ENCODE data around the gene CAPN11. TPM values are rescaled to one million over a fixed set of nuclear protein-coding genes. Genes with fewer than 3 reads are reported as not detected.

CAPN11 gene
- total and polyA plus RNA-seq, 12 donors = 0.09 to 0.72 (median 0.32) TPM; not detected in 4

GRCh38 chr6:44177691-44178423 lies 19.2 kb downstream of the CAPN11 start:
- no peak for TF ChIP-seq CTCF (IDR thresholded peaks at IDR 0.05)
- Histone ChIP-seq H3K27me3 (no peaks in the 10 kb centered on the region), H3K9me3 (no peaks in the 10 kb centered on the region), H3K4me3 (no peak overlapping the region), H3K27ac (peak overlapping the region in 9 of 10 donors; percentile 14 to 76 (median 47)), H3K36me3 (no peaks in the 10 kb centered on the region), H3K4me1 (peaks cover 2 to 38% (median 23%) of the 10 kb centered on the region in 9 donors)
- intact Hi-C loops (cut with DNase I) = loop anchor here in 2 of 10 donors (10.0 kb wide), 1 partner anchor 157 kb away; no protein-coding TSS in a partner anchor
- 67 to 69% methylated on average over 13 of the region's 13 CpGs for WGBS, 2 donors
- ATAC-seq (peak; percentile 71 to 90 (median 84)), DNase-seq (peak; percentile 72 to 78)

GRCh38 chr6:44178424-44179071 lies 19.9 kb downstream of the CAPN11 start:
- intact Hi-C loops (cut with DNase I) = loop anchor here in 2 of 10 donors (10.0 kb wide), 1 partner anchor 156 kb away; no protein-coding TSS in a partner anchor

GRCh38 chr6:44179072-44179536 lies 20.5 kb downstream of the CAPN11 start:
- 54 to 69% methylated on average over 4 of the region's 4 CpGs for WGBS, 2 donors
- intact Hi-C loops (cut with DNase I) = loop anchor here in 2 of 10 donors (10.0 kb wide), 1 partner anchor 156 kb away; no protein-coding TSS in a partner anchor
- Histone ChIP-seq H3K4me1 (peaks cover 0 to 36% (median 21%) of the 10 kb centered on the region in 9 donors), H3K27ac (peak overlapping the region in 3 of 10 donors; percentile 69 to 76 (median 72)), H3K4me3 (no peak overlapping the region), H3K36me3 (no peaks in the 10 kb centered on the region), H3K27me3 (no peaks in the 10 kb centered on the region), H3K9me3 (no peaks in the 10 kb centered on the region)
- no peak for TF ChIP-seq CTCF (IDR thresholded peaks at IDR 0.05)
- ATAC-seq (no peak), DNase-seq (no peak)

More at GRCh38 chr6:44178424-44179071, 19.9 kb downstream of the CAPN11 start:
- H3K9me3 ChIP-seq = no peaks in the 10 kb centered on the region
- TF ChIP-seq CTCF (IDR thresholded peaks at IDR 0.05) = no peak
- no peaks in the 10 kb centered on the region for H3K27me3 ChIP-seq
- ATAC-seq = peak in 3 of 8 donors; percentile 5 to 21 (median 10)
- DNase-seq = no peak
- WGBS, 2 donors = 86 to 88% methylated on average over 9 of the region's 9 CpGs
- peaks cover 0 to 36% (median 21%) of the 10 kb centered on the region in 9 donors for H3K4me1 ChIP-seq
- no peak overlapping the region for H3K4me3 ChIP-seq
- H3K27ac ChIP-seq = peak overlapping the region in 8 of 10 donors; percentile 14 to 76 (median 41)
- H3K36me3 ChIP-seq = no peaks in the 10 kb centered on the region

- no peak for TF ChIP-seq CTCF (IDR thresholded peaks at IDR 0.05)
- intact Hi-C loops (cut with DNase I) = loop anchor here in 2 of 10 donors (10.0 kb wide), 1 partner anchor 155 kb away; no protein-coding TSS in a partner anchor
Measured at GRCh38 chr6:44179648-44180047, 21.0 kb downstream of the CAPN11 start.

More at GRCh38 chr6:44179648-44180047, 21.0 kb downstream of the CAPN11 start:
- DNase-seq (no peak), ATAC-seq (no peak)
- Histone ChIP-seq H3K27me3 (no peaks in the 10 kb centered on the region), H3K36me3 (no peaks in the 10 kb centered on the region), H3K9me3 (no peaks in the 10 kb centered on the region), H3K4me3 (no peak overlapping the region), H3K4me1 (peaks cover 0 to 36% (median 21%) of the 10 kb centered on the region in 9 donors), H3K27ac (peak overlapping the region in 2 of 10 donors; percentile 24 to 76)
- 95 to 97% methylated on average over 7 of the region's 7 CpGs for WGBS, 2 donors

Data from heart right ventricle (tissue), 16 donors.